PC-3 (cell line): Measurements from ENCODE around the gene METTL1. TPM values are rescaled to one million over a fixed set of nuclear protein-coding genes. Genes with fewer than 3 reads are reported as not detected.

Source experiments
- ATAC-seq: fragments of 200-7000 bp; cut with Tn5 transposase; 2 replicates; pipeline ENCODE4 v1.9.1; 2020; ENCODE audit warnings: mild to moderate bottlenecking, moderate library complexity
- BruUV-seq: library from RNA; stranded (reverse); fragments of 400-500 nt; replicated peaks from 2 replicates; lab custom pipeline; 2021; lab: Mats Ljungman, UMichigan
- CTCF ChIA-PET: fragments of 300-600 bp; sonication (Branson Sonifier 250); formaldehyde crosslinking; loops from one replicate; lab custom pipeline; 2022; ENCODE audit warnings: antibody characterized with exemption; lab: Charles Lee
- POLR2A ChIA-PET: fragments of 300-600 bp; sonication (Branson Sonifier 250); formaldehyde crosslinking; loops from one replicate; lab custom pipeline; 2022; ENCODE audit warnings: antibody characterized with exemption; ENCODE audit not compliant: unreplicated experiment; lab: Charles Lee
- DNase-seq: peaks from one replicate; pipeline ENCODE4 v3.0.0-alpha.2; 2015
- H2AFZ ChIP-seq: fragments of 300-600 bp; sonication (generic); 2 replicates; pipeline ENCODE4 v1.6.0; 2016; ENCODE audit warnings: antibody characterized with exemption, low read length
- H3F3A ChIP-seq: fragments of 300-600 bp; sonication (generic); one replicate; pipeline ENCODE4 v1.6.0; 2017; ENCODE audit warnings: antibody characterized with exemption, low read length, control low read depth, mild to moderate bottlenecking; ENCODE audit not compliant: unreplicated experiment
- H3K27ac ChIP-seq: fragments of 300-600 bp; sonication (generic); 2 replicates; pipeline ENCODE4 v1.5.1; 2016; ENCODE audit warnings: mild to moderate bottlenecking, low read length
- H3K27me3 ChIP-seq: fragments of 300-600 bp; sonication (generic); 2 replicates; pipeline ENCODE4 v1.6.1; 2016; ENCODE audit warnings: low read length, mixed read lengths
- H3K36me3 ChIP-seq: fragments of 300-600 bp; sonication (generic); 2 replicates; pipeline ENCODE4 v1.6.1; 2016; ENCODE audit warnings: low read depth, mixed run types, low read length, mixed read lengths
- H3K4me1 ChIP-seq: fragments of 300-600 bp; sonication (generic); 2 replicates; pipeline ENCODE4 v1.5.1; 2016; ENCODE audit warnings: low read length; ENCODE audit not compliant: insufficient read depth
- H3K4me2 ChIP-seq: fragments of 300-600 bp; sonication (generic); 2 replicates; pipeline ENCODE4 v1.6.0; 2016; ENCODE audit warnings: low read length
- H3K4me3 ChIP-seq: fragments of 300-600 bp; sonication (generic); 2 replicates; pipeline ENCODE4 v1.5.1; 2016; ENCODE audit warnings: mild to moderate bottlenecking, low read length, mixed read lengths
- H3K79me2 ChIP-seq: fragments of 300-600 bp; sonication (generic); 2 replicates; pipeline ENCODE4 v1.6.1; 2017; ENCODE audit warnings: low read length, mixed read lengths
- H3K9ac ChIP-seq: fragments of 300-600 bp; sonication (generic); 2 replicates; pipeline ENCODE4 v1.6.0; 2016; ENCODE audit warnings: mild to moderate bottlenecking, low read length
- H3K9me2 ChIP-seq: fragments of 300-600 bp; sonication (generic); replicated peaks from 2 replicates; pipeline ENCODE4 v1.6.1; 2016; ENCODE audit warnings: mixed run types, low read length, mixed read lengths
- H3K9me3 ChIP-seq: fragments of 300-600 bp; sonication (generic); 2 replicates; pipeline ENCODE4 v1.6.1; 2016; ENCODE audit warnings: low read length, mixed read lengths
- H4K20me1 ChIP-seq: fragments of 300-600 bp; sonication (generic); 2 replicates; pipeline ENCODE4 v1.6.1; 2016; ENCODE audit warnings: low read length, mixed read lengths
- EZH2 ChIP-seq: fragments of 300-600 bp; sonication (generic); IDR thresholded peaks from one replicate; pipeline ENCODE4 v1.6.1; 2017; ENCODE audit warnings: antibody characterized with exemption, mild to moderate bottlenecking, low read length; ENCODE audit not compliant: unreplicated experiment
- EZH2phosphoT487 ChIP-seq: fragments of 300-600 bp; sonication (generic); IDR thresholded peaks from 2 replicates; pipeline ENCODE4 v1.6.1; 2018; ENCODE audit warnings: mild to moderate bottlenecking, antibody characterized with exemption, low read length, borderline replicate concordance
- intact Hi-C: fragments of 100-400 bp; cut with micrococcal nuclease; formaldehyde crosslinking; loops from 2 replicates; pipeline ENCODE4 v1.9.0; 2023
- total RNA-seq: library from RNA; depleted of rRNA; stranded (reverse); fragments of >200 nt; gene quantifications from 2 replicates; pipeline ENCODE4 v1.2.3, GENCODE V29; 2014
- TF ChIP-seq, protein P1 (sequence below): fragments of 300-600 bp; sonication (generic); conservative IDR thresholded peaks from 2 replicates; pipeline ENCODE4 v1.5.1; 2017; ENCODE audit warnings: antibody characterized with exemption, low read depth, mild to moderate bottlenecking, low read length

Gene METTL1
- total RNA-seq, 1 experiment from 2014 or later, result 29.8 TPM

DNA sequence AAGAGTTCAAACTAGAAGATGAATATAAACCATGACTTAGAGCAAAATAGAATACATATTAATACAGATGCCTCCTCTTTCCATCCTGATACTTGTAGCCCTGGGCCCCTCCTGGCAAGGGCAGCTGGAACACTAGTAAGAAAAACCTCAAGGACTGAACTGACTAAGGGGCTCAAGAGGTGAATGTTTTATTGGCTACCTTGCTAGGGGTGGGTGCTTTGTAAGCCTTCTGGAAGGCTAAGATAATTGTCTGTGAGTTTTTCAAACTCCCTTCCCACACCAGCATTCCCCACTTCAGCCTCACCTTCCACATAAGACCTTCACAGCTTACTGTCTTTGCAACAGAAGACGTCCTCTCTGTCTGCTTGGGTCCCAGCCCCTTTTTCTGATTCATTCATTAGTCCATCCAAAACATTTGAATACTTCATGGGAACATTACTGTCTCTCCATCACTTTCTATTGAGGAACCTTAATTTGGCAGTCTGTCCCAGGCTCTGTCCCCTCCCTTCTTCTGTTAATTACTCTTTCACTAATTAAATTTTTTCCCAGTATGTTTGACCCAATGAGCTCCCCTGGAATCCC, 18.1 kb downstream of the METTL1 start:
- Histone ChIP-seq H4K20me1 (no peaks in the 10 kb centered on the region), H3K79me2 (peaks cover 34% of the 10 kb centered on the region), H2AFZ (peak overlapping the region; percentile 90; the same call in 1 of the 2 replicates), H3K9ac (no peak overlapping the region), H3K27ac (no peak overlapping the region), H3K4me2 (peak overlapping the region; percentile 92), H3K4me1 (peaks cover 31% of the 10 kb centered on the region), H3K27me3 (no peaks in the 10 kb centered on the region), H3K4me3 (peak overlapping the region; percentile 75; the same call in 1 of the 2 replicates), H3K9me2 (no peaks in the 10 kb centered on the region), H3K9me3 (no peaks in the 10 kb centered on the region), H3F3A (no peaks in the 10 kb centered on the region), H3K36me3 (peaks cover 19% of the 10 kb centered on the region)
- ATAC-seq (no peak), DNase-seq (no peak)
- CTCF ChIA-PET, result no interaction called here
- POLR2A ChIA-PET, result interaction anchor here (0.6 kb wide), 1 partner anchor 50 kb away, joined by 3 read pairs; no protein-coding TSS in a partner anchor
- intact Hi-C loops, result no loop called here
- no TSS peak for BruUV-seq
- TF ChIP-seq EZH2 (no peak), EZH2phosphoT487 (no peak)
- TF ChIP-seq, protein P1, sequence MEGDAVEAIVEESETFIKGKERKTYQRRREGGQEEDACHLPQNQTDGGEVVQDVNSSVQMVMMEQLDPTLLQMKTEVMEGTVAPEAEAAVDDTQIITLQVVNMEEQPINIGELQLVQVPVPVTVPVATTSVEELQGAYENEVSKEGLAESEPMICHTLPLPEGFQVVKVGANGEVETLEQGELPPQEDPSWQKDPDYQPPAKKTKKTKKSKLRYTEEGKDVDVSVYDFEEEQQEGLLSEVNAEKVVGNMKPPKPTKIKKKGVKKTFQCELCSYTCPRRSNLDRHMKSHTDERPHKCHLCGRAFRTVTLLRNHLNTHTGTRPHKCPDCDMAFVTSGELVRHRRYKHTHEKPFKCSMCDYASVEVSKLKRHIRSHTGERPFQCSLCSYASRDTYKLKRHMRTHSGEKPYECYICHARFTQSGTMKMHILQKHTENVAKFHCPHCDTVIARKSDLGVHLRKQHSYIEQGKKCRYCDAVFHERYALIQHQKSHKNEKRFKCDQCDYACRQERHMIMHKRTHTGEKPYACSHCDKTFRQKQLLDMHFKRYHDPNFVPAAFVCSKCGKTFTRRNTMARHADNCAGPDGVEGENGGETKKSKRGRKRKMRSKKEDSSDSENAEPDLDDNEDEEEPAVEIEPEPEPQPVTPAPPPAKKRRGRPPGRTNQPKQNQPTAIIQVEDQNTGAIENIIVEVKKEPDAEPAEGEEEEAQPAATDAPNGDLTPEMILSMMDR, result no peak

DNA sequence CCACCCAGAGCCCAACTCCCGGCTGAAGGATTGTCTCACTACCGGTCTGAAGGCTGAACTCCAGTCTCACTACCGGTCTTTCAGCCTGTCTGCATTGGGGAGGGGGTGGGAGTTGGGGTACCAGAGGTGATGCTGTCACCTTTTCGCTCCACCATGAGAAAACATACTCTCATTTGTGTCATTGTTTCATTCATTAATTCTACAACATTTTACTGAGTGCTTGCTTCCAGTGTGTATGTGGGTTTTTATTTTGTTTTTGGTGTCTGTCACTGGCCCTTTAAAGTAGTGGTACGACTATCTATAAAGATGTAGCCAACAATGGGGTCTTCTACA, 19.3 kb downstream of the METTL1 start:
- ChIA-PET CTCF (no interaction called here), POLR2A (interaction anchor here (0.6 kb wide), 1 partner anchor 1251 kb away, joined by 3 read pairs; no protein-coding TSS in a partner anchor)
- Histone ChIP-seq H3K9me2 (no peaks in the 10 kb centered on the region), H3K9me3 (no peaks in the 10 kb centered on the region), H3K4me3 (peak overlapping the region; percentile 82), H4K20me1 (no peaks in the 10 kb centered on the region), H3K4me2 (peak overlapping the region; percentile 96), H3K79me2 (peaks cover 34% of the 10 kb centered on the region), H3K9ac (no peak overlapping the region), H3K36me3 (peaks cover 26% of the 10 kb centered on the region), H3F3A (no peaks in the 10 kb centered on the region), H3K4me1 (peaks cover 31% of the 10 kb centered on the region), H2AFZ (peak overlapping the region; percentile 63), H3K27ac (no peak overlapping the region), H3K27me3 (no peaks in the 10 kb centered on the region)
- ATAC-seq (no peak), DNase-seq (no peak)
- TF ChIP-seq EZH2phosphoT487 (no peak), EZH2 (no peak)
- TF ChIP-seq, protein P1, result no peak
- intact Hi-C loops, result no loop called here
- BruUV-seq, result no TSS peak
